VCaP (cell line): ENCODE data around the gene ITSN2.

Experiments used
- H3K27ac ChIP-seq: fragments of 450-650 bp; 2 replicates; pipeline ENCODE4 v1.5.1; 2017
- TF ChIP-seq, protein P1 (sequence below): fragments of 450-650 bp; conservative IDR thresholded peaks from 2 replicates; pipeline ENCODE4 v1.5.1; 2017; ENCODE audit warnings: mild to moderate bottlenecking, moderate library complexity

Gene ITSN2

DNA sequence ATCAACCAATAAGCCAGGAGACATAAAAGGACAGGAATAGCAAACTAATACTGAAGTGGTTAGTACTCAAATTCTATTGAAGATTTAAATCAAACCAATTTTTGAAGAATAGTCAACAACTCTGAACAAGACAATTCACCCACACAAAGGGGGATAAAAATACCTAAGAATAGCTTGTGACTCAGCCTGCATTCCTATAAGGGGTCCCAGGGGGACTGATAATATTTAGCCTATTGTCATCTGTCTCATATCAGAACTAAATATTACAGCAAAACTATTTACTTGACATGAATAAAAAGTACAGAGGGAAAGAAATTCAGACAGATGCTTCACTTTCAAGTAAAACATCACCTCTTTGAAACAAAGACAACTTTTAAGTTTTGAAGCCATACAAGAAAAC, 7.7 kb downstream of the ITSN2 start:
- TF ChIP-seq, protein P1, sequence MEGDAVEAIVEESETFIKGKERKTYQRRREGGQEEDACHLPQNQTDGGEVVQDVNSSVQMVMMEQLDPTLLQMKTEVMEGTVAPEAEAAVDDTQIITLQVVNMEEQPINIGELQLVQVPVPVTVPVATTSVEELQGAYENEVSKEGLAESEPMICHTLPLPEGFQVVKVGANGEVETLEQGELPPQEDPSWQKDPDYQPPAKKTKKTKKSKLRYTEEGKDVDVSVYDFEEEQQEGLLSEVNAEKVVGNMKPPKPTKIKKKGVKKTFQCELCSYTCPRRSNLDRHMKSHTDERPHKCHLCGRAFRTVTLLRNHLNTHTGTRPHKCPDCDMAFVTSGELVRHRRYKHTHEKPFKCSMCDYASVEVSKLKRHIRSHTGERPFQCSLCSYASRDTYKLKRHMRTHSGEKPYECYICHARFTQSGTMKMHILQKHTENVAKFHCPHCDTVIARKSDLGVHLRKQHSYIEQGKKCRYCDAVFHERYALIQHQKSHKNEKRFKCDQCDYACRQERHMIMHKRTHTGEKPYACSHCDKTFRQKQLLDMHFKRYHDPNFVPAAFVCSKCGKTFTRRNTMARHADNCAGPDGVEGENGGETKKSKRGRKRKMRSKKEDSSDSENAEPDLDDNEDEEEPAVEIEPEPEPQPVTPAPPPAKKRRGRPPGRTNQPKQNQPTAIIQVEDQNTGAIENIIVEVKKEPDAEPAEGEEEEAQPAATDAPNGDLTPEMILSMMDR: no peak
- H3K27ac ChIP-seq: no peak overlapping the region

DNA sequence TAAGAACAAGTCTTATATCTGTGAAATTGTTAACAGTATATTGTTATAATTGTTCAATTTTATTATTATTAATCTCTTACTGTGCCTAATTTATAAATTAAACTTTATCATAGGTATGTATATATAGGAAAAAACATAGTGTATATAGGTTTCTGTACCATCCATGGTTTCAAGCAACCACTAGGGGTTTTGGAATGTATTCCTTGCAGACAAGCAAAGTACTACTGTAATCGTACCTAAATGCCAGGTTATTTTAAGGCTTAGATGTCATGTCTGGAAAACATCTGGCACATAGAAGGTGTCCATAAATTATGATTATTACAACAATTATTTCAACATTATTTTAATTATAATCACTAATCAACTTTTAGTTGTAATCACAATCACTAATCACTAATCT, 8.4 kb downstream of the ITSN2 start:
- no peak overlapping the region for H3K27ac ChIP-seq
- TF ChIP-seq, protein P1: peak; percentile 22; the same call in 1 of the 2 replicates

DNA sequence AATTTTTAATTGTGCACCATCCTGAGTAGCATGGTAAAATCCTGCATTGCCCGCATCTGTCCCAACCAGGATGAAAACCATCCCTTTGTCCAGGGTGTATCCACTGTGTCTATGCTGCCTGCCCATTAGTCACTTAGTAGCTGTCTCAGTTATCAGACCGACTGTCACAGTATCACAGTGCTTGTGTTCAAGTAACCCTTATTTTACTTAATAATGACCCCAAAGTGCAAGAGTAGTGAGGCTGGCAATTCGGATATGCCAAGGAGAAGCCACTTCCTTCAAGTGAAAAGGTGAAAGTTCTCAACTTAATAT, 8.8 kb downstream of the ITSN2 start:
- no peak overlapping the region for H3K27ac ChIP-seq
- TF ChIP-seq, protein P1: no peak

DNA sequence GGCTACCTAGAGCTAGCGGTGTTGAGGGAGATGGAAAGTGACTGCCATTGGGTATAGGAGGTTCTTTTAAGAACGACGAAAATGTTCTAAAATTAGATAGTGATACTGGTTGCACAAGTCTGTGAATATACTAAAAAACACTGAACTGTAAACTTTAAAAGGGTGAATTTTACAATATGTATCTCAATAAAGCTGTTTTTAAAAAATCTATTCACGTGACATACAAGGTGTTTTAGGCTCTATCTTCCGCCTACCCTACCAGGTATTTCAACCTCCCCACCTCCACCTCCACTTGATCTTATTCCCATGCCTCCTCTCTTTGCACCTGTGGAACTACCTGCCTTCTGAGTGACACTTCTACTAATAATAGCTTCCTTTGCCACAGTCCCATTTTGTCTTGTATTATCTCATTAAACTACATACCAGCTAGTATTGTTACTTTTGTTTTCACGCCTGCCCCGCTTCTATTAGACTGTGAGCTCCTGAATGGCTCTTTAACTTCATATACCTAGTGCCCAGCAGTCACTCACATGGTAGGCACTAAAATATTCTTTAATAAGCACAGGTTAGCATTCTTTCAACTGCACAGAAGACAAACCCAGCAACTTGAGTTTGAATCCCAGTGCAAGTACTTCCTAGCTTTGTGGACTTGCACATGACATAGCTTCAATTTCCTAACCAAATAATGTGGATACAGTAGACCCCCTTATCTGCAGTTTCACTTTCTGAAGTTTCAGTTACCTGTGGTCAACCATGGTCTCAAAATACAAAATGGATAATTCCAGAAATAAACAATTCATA, 9.3 kb downstream of the ITSN2 start:
- no peak overlapping the region for H3K27ac ChIP-seq
- TF ChIP-seq, protein P1: no peak

DNA sequence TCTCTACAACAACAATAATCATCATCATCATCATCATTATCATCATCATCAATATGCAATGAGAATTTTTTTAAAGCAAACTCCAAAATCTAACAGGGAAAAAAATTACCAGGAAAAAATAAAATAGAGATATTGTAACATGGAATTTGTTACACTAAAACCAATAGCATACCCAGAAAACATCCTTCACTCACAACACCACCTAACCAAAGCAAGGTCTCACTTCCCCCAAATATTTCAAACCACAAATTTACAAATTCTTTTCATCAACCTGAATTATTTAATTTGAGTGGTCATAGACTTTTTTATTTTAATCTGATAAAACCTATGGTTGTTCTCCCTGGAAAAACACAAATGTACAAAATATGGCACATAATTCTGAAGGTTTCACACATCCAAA, 11.2 kb downstream of the ITSN2 start:
- H3K27ac ChIP-seq: no peak overlapping the region
- TF ChIP-seq, protein P1: no peak

DNA sequence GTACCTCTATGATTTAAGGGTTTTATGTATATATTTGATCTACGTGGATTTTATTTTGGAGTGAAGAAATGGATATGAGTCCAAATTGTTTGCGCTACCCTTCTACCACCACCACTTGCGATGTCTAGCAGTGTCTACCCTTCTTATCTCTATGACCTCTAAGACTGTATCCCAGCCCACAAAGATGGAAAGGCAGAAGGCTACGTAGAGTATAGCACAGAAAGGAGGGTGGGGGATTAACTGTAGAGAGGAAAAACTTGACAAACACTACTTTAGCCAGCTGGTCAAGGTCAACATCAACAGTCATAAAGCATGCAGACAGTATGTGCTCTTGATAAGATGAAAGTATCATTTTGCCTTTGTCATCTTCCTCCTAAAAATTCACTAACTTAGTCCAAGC, 14.4 kb downstream of the ITSN2 start:
- no peak overlapping the region for H3K27ac ChIP-seq
- TF ChIP-seq, protein P1: no peak

DNA sequence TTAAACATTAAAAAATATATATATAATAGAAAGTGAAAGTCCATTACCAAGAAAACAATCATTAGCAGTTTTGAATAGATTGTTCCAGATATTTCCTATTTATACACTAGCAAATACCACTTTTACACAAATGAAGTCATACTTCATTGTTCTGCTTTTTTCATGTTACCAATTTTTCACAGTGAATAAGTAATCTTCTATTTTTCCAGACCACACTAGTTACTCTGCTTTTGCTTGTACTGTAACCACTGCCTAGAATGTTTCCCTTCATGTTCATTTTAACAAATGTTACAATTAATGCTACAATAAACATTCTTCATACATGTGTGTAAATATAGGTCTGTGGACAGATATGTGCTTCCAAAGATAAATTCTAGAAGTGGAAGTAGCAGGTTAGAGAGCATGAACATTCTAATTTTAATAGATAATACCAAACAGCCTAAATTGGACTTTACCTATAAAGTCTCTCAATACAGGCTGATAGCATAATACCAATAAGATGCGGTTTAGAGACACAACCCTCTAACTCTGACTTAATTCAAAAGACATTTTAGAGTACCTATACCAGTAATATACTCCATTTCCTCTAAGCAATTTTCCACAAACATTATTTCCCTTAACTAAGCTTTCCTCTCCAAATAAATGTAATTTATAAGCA, 17.0 kb downstream of the ITSN2 start:
- TF ChIP-seq, protein P1: no peak
- no peak overlapping the region for H3K27ac ChIP-seq
